Measurements from ENCODE around the gene EDIL3. TPM values are rescaled to one million over a fixed set of nuclear protein-coding genes. Genes with fewer than 3 reads are reported as not detected.

EDIL3 gene
- total and polyA plus RNA-seq, 10 of the 15 experiments (the other 5 are each of a cell fraction or from before 2014, with no cell fraction given): 0.01 to 0.62 (median 0.20) TPM

GRCh38 chr5:84290161-84290560 is 94.5 kb downstream of the EDIL3 start (continued):
- TF ChIP-seq EED (IDR thresholded peaks at IDR 0.05; ENCODE audit: low read depth) (no peak), CHD4 (IDR thresholded peaks at IDR 0.05) (no peak), RBBP5 (conservative IDR thresholded peaks at IDR 0.05) (no peak), BCL3 (IDR thresholded peaks at IDR 0.05; ENCODE audit: borderline replicate concordance, insufficient read depth, low read depth, low read length, poor library complexity, severe bottlenecking) (no peak), RUNX3 (IDR thresholded peaks at IDR 0.05; ENCODE audit: low read length) (no peak), ASH2L (IDR thresholded peaks at IDR 0.05; ENCODE audit: borderline replicate concordance, low read depth) (no peak), SMAD1 (IDR thresholded peaks at IDR 0.05; ENCODE audit: low read depth, partially characterized antibody) (no peak), ESRRA (IDR thresholded peaks at IDR 0.05; ENCODE audit: low read length) (no peak)

- no TSS peak for BruUV-seq (replicated peaks)
- in situ Hi-C loops (cut with MboI): no loop called here
- POLR2A ChIA-PET: no interaction called here
- TF ChIP-seq POLR2AphosphoS2 (IDR thresholded peaks at IDR 0.05; ENCODE audit: low read depth, low read length) (no peak), IKZF2 (IDR thresholded peaks at IDR 0.05) (peak; percentile 21 to 59; a peak in 1 of 4 replicates), SPI1 (IDR thresholded peaks at IDR 0.05; ENCODE audit: borderline replicate concordance, insufficient read depth, low read depth, low read length) (peak; percentile 17; the same call in 1 of the 2 replicates), SKIL (IDR thresholded peaks at IDR 0.05; ENCODE audit: low read depth, poor library complexity, severe bottlenecking) (no peak), PRDM15 (CRISPR knock-in tag; IDR thresholded peaks at IDR 0.05) (no peak), RUNX3 (IDR thresholded peaks at IDR 0.05; ENCODE audit: low read length) (peak; percentile 41), ATF2 (IDR thresholded peaks at IDR 0.05; ENCODE audit: low read length) (0 out of 2 replicates have a peak, but pooled peaks have one; percentile 25), CHD2 (IDR thresholded peaks at IDR 0.05; ENCODE audit: borderline replicate concordance, low read depth, low read length) (no peak)
Measured at GRCh38 chr5:84287951-84288350, 96.7 kb downstream of the EDIL3 start.

More at GRCh38 chr5:84287951-84288350, 96.7 kb downstream of the EDIL3 start:
- Histone ChIP-seq H3K36me3 (ENCODE audit: control insufficient read depth in 2 of 2, insufficient read depth in 2 of 2, low read length in 1 of 2) (no peaks in the 10 kb centered on the region), H3K4me3 (no peak overlapping the region), H3K4me2 (ENCODE audit: control insufficient read depth, insufficient read depth) (no peak overlapping the region), H4K20me1 (ENCODE audit: control insufficient read depth, insufficient read depth) (no peaks in the 10 kb centered on the region), H3K27ac (ENCODE audit: control insufficient read depth, insufficient read depth) (no peak overlapping the region), H3K27me3 (replicated peaks in 1 of 2; ENCODE audit: control insufficient read depth in 2 of 2, insufficient read depth in 2 of 2, low read length in 1 of 2) (no peaks in the 10 kb centered on the region), H3K4me1 (ENCODE audit: control insufficient read depth, insufficient read depth, low read length) (no peaks in the 10 kb centered on the region), H2AFZ (ENCODE audit: control insufficient read depth, low read depth, low read length) (no peak overlapping the region; the same call in 1 of the 2 replicates), H3K9me3 (replicated peaks; ENCODE audit: control insufficient read depth, insufficient read depth, low read length) (no peaks in the 10 kb centered on the region), H3K79me2 (ENCODE audit: control insufficient read depth, insufficient read depth, low read length) (no peaks in the 10 kb centered on the region), H3K9ac (ENCODE audit: control insufficient read depth, insufficient read depth, low read length) (no peak overlapping the region)
- DNase-seq (ENCODE audit: low read depth, low spot score) (peak; percentile 23), FAIRE-seq (no peak), ATAC-seq (peak; percentile 94)
- 11% methylated on average over 4 of the region's 4 CpGs for WGBS (ENCODE audit: insufficient coverage, insufficient replicate concordance, low lambda C conversion rate, missing lambda C conversion rate)
- ChIA-PET CTCF (no interaction called here), SMC1A (ENCODE audit: uncharacterized antibody, unreplicated experiment) (no interaction called here), RAD21 (ENCODE audit: unreplicated experiment) (no interaction called here)
- intact Hi-C loops (cut with micrococcal nuclease; ENCODE audit: unreplicated experiment): no loop called here
